ENCODE measurements around the gene ASIP.
A peak's percentile ranks its signal among the peaks of the same experiment; 100 is the strongest.

The ASIP gene

GRCh38 chr20:34311118-34312023, 70.1 kb downstream of the ASIP start:
- no peak for DNase-seq (ENCODE audit: low spot score)

- DNase-seq (ENCODE audit: low spot score): no peak
Measured at GRCh38 chr20:34312024-34312460, 70.8 kb downstream of the ASIP start.

GRCh38 chr20:34312544-34313217, 71.5 kb downstream of the ASIP start:
- peak; percentile 91 for DNase-seq (ENCODE audit: low spot score)

- no peak for DNase-seq (ENCODE audit: low spot score)
Measured at GRCh38 chr20:34315236-34315635, 74.0 kb downstream of the ASIP start.

- no peak for DNase-seq (ENCODE audit: low spot score)
Measured at GRCh38 chr20:34316196-34316814, 75.1 kb downstream of the ASIP start.
